HCT116 (cell line): ENCODE measurements around the gene AGAP1.

ENCODE experiments used
- EZH2 ChIP-seq: fragments of 200-600 bp; sonication (generic); IDR thresholded peaks from 2 replicates; pipeline ENCODE4 v1.6.1; 2017; ENCODE audit warnings: antibody characterized with exemption, mixed run types
- POLR2A ChIP-seq: IDR thresholded peaks from 2 replicates; pipeline ENCODE4 v1.7.0; 2011; ENCODE audit warnings: borderline replicate concordance; ENCODE audit not compliant: insufficient read depth, insufficient read length; ENCODE audit errors: extremely low read depth
- POLR2AphosphoS5 ChIP-seq: IDR thresholded peaks from 2 replicates; pipeline ENCODE4 v1.6.1; 2011; ENCODE audit warnings: mild to moderate bottlenecking, low read depth, low read length, moderate library complexity
- REST ChIP-seq: IDR thresholded peaks from 2 replicates; pipeline ENCODE4 v1.6.1; 2012; ENCODE audit warnings: low read depth

GRCh38 chr2:235968616-235969324 is 474.9 kb downstream of the AGAP1 start:
- TF ChIP-seq POLR2AphosphoS5: no peak
- no peak for TF ChIP-seq EZH2
- TF ChIP-seq REST: no peak
- TF ChIP-seq POLR2A: no peak
